OCI-LY1 (cell line): ENCODE results near the gene SLC1A4.

Experiments used
- EZH2 ChIP-seq: fragments of 200-600 bp; sonication (generic), shearing (Covaris generic); IDR thresholded peaks from 2 replicates; pipeline ENCODE4 v1.8.0; 2017; ENCODE audit warnings: borderline replicate concordance, mixed run types, mild to moderate bottlenecking, antibody characterized with exemption, low read length, moderate library complexity, mixed read lengths
- TF ChIP-seq, protein P1 (sequence below): fragments of 200-600 bp; sonication (generic), shearing (Covaris generic); IDR thresholded peaks from 2 replicates; pipeline ENCODE4 v1.5.1; 2017; ENCODE audit warnings: mild to moderate bottlenecking, antibody characterized with exemption, low read length, moderate library complexity, mixed read lengths

DNA sequence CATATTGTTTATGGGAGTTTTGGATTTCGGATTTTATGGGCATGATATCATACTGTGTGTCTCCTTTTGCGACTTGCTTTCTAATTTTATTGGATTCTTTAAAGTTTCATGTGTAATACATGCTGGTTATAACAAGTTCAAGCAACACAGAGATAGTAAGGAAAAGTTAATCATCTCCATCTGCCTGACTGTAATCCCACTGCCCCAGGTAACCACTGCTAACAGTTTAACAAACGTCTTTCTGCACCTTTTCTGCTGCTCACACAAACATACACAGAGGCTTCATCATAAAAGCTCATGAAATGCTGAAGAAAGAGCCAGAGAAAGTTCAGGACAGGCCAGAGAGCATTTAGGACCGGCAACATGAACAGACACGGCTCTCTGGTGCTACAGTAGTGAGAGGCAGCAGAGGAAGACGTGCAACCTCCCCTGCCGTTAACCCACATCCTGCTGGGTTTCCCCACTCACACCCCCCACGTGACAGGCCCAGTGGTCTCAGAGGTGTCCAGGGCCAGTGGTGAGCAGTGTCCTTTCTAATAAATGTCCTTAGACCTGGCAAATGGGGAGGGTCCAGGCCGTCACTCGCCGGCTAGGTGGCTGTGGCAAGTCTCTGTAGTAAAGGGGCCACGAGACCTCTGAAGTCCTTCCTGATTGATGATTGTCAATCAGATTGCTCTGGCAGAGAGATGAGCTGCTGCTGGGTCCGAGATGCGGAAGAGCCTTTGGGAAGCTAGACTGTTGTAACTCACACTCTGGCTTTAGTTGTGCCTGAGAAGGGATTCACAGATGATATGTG, 43.0 kb upstream of the SLC1A4 start:
- TF ChIP-seq, protein P1, sequence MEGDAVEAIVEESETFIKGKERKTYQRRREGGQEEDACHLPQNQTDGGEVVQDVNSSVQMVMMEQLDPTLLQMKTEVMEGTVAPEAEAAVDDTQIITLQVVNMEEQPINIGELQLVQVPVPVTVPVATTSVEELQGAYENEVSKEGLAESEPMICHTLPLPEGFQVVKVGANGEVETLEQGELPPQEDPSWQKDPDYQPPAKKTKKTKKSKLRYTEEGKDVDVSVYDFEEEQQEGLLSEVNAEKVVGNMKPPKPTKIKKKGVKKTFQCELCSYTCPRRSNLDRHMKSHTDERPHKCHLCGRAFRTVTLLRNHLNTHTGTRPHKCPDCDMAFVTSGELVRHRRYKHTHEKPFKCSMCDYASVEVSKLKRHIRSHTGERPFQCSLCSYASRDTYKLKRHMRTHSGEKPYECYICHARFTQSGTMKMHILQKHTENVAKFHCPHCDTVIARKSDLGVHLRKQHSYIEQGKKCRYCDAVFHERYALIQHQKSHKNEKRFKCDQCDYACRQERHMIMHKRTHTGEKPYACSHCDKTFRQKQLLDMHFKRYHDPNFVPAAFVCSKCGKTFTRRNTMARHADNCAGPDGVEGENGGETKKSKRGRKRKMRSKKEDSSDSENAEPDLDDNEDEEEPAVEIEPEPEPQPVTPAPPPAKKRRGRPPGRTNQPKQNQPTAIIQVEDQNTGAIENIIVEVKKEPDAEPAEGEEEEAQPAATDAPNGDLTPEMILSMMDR = no peak
- no peak for TF ChIP-seq EZH2
